ENCODE data around the gene HIP1.
"Not testable (repeated sequence)": the region's sequence is repeated elsewhere in the genome, so short reads cannot be mapped to it uniquely, and the experiment has no call there.

The HIP1 gene

DNA sequence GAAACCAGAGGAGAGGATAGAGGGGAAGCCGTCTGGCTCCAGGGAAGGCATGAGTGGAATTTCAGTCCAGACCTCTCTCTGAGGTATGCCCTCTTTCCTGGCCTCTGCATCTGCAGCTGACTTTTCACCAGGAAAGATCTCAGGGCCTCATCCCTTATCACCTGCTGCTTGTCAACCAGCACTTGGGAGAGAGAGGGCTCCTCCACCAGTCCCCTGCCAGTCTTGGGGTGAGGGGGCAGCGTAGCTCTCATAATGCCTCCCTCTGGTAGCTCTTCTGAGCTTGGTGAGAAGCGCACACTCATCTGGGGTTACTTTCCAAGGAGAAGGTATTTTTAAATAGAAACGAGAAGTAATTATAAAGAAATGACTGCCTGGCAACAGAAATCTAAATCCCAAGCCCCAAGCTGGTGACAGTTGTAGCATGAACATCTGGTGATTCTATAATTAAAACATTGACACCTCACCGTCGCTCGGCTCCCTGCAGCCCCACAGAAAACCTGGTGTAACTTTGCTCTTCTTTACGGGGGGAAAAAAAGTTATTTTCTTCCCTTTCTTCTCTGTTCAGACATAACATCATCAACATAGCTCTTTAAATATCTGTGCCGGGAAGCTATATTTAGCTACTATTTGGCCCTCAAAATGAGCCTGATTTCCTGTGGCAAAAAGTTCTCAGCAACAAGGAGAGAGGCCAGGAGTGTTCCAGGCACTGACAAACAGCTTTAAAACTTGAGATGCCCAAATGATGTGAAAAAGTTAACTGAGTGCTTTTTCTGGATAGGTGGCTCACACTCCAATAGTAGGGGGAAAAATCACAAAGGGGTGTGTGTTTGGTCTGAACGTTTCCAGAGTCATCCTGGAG is 26.9 kb downstream of the HIP1 start:
- no peaks in the 10 kb centered on the region for H3K27me3 Mint-ChIP-seq
- no peak overlapping the region for H3K4me3 Mint-ChIP-seq
- peaks cover 12% of the 10 kb centered on the region for H3K36me3 Mint-ChIP-seq
- H3K4me1 Mint-ChIP-seq (ENCODE audit: low read depth): peaks cover 7% of the 10 kb centered on the region
- peaks cover 9% of the 10 kb centered on the region for H3K9me3 Mint-ChIP-seq (ENCODE audit: low read depth)
- no peak overlapping the region for H3K27ac Mint-ChIP-seq

DNA sequence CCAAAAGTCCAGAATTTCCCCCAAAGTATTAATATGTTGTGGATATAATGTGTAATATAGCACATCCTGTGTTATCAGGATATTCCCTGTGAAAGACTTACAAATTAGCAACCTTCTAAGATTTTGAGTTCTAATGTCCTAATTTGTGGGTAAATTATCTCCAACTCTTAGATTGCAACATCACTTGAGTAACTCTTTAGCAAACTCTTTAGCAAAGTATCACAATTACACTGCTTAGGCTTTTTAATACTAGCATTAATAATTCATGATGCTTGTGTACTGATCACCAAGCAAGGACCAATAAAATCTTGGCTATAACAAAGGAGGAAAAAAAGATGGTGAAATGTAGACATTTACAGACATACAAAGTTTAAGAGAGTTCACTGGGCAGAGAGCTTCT is 27.7 kb downstream of the HIP1 start:
- H3K27ac Mint-ChIP-seq: no peak overlapping the region
- peaks cover 9% of the 10 kb centered on the region for H3K9me3 Mint-ChIP-seq (ENCODE audit: low read depth)
- peaks cover 7% of the 10 kb centered on the region for H3K4me1 Mint-ChIP-seq (ENCODE audit: low read depth)
- peaks cover 12% of the 10 kb centered on the region for H3K36me3 Mint-ChIP-seq
- H3K4me3 Mint-ChIP-seq: no peak overlapping the region
- H3K27me3 Mint-ChIP-seq: no peaks in the 10 kb centered on the region

DNA sequence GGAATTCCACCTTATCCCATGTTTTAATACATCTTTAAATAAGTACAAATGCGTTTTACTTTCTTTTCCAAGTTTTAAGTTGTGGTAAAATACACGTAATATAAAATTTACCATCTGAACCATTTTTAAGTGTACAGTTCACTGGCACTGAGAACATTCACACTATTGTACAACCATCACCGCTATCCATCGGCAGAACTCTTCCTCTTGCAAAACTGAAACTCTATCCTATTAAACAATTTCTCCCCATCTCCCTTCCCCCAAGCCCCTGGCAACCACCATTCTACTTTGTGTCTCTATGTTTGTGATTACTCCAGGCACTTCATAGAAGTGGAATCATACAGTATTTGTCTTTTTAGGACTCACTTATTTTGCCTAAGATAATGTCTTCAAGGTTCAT is 33.8 kb downstream of the HIP1 start:
- no peak overlapping the region for H3K27ac Mint-ChIP-seq
- peaks cover 6% of the 10 kb centered on the region for H3K36me3 Mint-ChIP-seq
- H3K4me1 Mint-ChIP-seq (ENCODE audit: low read depth): no peaks in the 10 kb centered on the region
- peaks cover 4% of the 10 kb centered on the region for H3K9me3 Mint-ChIP-seq (ENCODE audit: low read depth)
- H3K27me3 Mint-ChIP-seq: no peaks in the 10 kb centered on the region
- no peak overlapping the region for H3K4me3 Mint-ChIP-seq

DNA sequence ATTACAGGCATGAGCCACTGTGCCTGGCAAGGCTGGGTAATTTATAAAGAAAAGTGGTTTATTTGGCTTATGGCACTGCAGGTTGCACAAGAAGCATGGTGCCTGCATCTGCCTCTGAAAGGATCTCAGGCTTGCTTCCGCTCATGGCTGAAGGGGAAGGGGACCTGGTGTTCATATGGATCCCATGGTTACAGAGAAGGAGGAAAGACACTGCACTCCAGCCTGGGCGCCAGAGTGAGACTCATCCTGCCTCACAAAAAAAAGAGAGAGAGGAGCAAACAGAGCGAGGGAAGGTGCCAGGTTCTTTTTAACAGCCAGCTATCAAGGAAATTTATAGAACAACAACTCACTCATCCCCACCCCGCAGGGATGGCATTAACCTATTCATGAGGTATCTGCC is 36.2 kb downstream of the HIP1 start:
- H3K27me3 Mint-ChIP-seq: no peaks in the 10 kb centered on the region
- H3K9me3 Mint-ChIP-seq (ENCODE audit: low read depth): no peaks in the 10 kb centered on the region

DNA sequence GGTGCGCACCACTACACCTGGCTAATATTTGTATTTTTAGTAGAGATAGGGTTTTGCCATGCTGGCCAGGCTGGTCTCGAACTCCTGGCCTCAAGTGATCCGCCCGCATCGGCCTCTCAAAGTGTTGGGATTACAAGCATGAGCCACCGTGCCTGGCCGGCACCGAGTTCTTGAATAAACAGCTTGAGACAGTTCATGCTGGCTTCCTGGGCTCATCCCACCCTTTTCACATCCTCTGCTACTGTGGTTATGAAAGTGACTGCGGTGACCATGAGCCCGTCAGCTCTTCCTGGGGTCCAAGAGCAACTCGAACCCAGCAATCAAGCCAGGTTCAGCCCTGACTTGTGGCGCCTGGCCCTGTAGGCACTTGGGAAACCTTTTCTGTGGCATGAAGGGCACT is 38.7 kb downstream of the HIP1 start:
- no peak overlapping the region for H3K4me3 Mint-ChIP-seq
- H3K27ac Mint-ChIP-seq: no peak overlapping the region
- H3K4me1 Mint-ChIP-seq (ENCODE audit: low read depth): no peaks in the 10 kb centered on the region
- H3K9me3 Mint-ChIP-seq (ENCODE audit: low read depth): no peaks in the 10 kb centered on the region
- no peaks in the 10 kb centered on the region for H3K27me3 Mint-ChIP-seq
- no peaks in the 10 kb centered on the region for H3K36me3 Mint-ChIP-seq

More for the DNA sequence above, 36.2 kb downstream of the HIP1 start:
- no peak overlapping the region for H3K27ac Mint-ChIP-seq
- H3K4me3 Mint-ChIP-seq: no peak overlapping the region
- H3K36me3 Mint-ChIP-seq: no peaks in the 10 kb centered on the region
- H3K4me1 Mint-ChIP-seq (ENCODE audit: low read depth): no peaks in the 10 kb centered on the region

DNA sequence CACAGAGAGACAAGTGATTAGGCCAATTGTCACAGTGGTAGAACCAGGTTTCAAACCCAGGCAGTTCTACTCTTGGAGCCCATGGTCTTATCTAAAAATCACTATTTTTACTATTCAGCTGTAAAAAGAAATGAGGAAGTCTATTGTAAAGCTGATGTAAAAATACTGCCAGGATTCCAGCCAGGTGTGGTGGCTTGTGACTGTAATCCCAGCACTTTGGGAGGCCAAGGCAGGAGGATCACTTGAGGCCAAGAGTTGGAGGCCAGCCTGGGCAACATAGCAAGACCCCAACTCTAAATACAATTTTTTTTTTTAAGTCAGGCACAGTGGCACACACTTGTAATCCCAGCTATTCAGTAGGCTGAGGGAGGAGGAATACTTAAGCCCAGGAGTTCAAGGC is 40.4 kb downstream of the HIP1 start:
- H3K27ac Mint-ChIP-seq: no peak overlapping the region
- H3K27me3 Mint-ChIP-seq: no peaks in the 10 kb centered on the region
- no peaks in the 10 kb centered on the region for H3K36me3 Mint-ChIP-seq
- no peaks in the 10 kb centered on the region for H3K4me1 Mint-ChIP-seq (ENCODE audit: low read depth)
- no peaks in the 10 kb centered on the region for H3K9me3 Mint-ChIP-seq (ENCODE audit: low read depth)
- H3K4me3 Mint-ChIP-seq: no peak overlapping the region

DNA sequence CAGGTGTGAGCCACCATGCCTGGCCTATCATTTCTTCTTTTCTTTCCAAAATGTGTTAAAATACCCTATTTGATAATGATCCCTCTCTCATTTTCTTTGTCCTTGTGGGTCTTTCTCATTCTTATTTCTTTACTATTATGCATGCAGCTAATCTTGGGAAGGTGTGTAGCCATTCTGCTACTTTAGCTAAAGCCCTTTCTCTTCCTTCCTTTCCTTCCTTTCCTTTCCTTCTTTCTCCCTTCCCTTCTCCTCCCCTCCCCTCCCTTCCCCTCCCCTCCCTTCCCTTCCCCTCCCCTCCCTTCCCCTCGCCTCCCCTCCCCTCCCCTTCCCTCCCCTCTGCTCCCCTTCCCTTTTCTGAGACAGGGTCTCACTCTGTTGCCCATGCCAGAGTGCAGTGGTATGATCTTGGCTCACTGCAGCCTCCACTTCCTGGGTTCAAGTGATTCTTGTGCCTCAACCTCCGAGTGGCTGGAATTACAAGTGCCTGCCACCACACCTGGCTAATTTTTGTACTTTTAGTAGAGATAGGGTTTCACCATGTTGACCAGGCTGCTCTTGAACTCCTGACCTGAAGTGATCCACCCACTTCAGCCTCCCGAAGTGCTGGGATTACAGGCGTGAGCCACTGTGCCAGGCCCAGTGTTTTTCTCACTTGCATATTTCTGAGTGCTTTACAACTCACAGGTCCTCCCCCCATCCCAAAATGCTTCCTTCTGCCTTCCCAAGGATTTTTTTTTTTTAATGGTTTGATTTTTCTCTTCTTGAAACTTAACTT is 42.3 kb downstream of the HIP1 start:
- Mint-ChIP-seq H3K36me3 (no peaks in the 10 kb centered on the region), H3K4me1 (ENCODE audit: low read depth) (no peaks in the 10 kb centered on the region), H3K27ac (no peak overlapping the region), H3K27me3 (no peaks in the 10 kb centered on the region), H3K9me3 (ENCODE audit: low read depth) (no peaks in the 10 kb centered on the region), H3K4me3 (no peak overlapping the region)

DNA sequence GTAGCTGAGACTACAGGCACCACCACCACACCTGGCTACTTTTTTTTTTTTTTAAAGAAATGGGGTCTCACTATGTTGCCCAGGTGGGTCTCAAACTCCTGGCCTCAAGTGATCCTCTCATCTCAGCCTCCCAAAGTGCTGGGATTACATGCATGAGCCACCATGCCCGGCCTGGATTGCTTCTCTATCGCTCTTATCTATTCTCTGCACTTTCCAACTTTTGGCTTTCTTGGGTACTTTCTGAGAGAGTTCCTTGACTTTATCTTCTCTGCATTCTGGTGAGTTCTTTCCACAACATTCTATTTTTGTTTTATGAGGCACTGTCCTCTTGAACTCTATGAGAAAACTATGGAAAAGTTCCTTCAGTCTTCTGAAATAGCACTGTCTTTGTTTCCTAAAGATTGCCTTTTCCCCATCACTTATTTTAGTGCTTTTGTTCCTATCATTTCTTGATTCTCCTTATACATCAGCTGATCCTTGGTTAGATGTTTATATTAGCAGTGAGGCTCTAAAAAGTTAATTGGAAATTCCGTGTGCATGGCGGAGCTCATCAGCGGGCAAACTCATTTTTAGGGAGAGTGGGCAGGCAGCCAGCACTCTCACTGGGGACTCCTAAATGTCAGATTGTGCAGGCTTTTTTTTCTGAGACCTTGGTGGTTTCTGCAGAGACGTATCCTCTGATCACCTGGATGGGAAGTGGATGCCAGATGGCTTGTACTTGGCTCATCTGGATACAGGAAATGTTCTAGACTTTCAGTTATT is 43.9 kb downstream of the HIP1 start:
- no peaks in the 10 kb centered on the region for H3K4me1 Mint-ChIP-seq (ENCODE audit: low read depth)
- no peaks in the 10 kb centered on the region for H3K9me3 Mint-ChIP-seq (ENCODE audit: low read depth)
- no peak overlapping the region for H3K27ac Mint-ChIP-seq
- peaks cover 3% of the 10 kb centered on the region for H3K27me3 Mint-ChIP-seq
- no peaks in the 10 kb centered on the region for H3K36me3 Mint-ChIP-seq
- no peak overlapping the region for H3K4me3 Mint-ChIP-seq

DNA sequence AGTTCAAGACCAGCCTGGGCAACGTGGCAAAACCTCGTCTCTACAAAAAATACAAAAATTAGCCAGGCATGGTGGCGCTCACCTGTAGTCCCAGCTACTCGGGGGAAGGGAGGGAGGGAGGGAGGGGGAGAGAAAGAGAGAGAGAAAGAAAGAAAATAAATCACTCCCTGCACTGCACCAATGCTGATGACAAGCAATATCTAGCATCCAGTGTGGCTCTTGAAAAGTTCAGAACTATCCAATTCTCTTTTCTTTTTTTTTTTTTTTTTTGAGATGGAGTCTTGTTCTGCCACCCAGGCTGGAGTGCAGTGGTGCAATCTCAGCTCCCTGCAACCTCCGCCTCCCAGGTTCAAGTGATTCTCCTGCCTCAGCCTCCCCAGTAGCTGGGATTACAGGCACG is 45.1 kb downstream of the HIP1 start:
- H3K4me1 Mint-ChIP-seq (ENCODE audit: low read depth); H3K27me3 Mint-ChIP-seq; H3K4me3 Mint-ChIP-seq; H3K36me3 Mint-ChIP-seq; H3K27ac Mint-ChIP-seq; H3K9me3 Mint-ChIP-seq (ENCODE audit: low read depth): not testable (repeated sequence)

DNA sequence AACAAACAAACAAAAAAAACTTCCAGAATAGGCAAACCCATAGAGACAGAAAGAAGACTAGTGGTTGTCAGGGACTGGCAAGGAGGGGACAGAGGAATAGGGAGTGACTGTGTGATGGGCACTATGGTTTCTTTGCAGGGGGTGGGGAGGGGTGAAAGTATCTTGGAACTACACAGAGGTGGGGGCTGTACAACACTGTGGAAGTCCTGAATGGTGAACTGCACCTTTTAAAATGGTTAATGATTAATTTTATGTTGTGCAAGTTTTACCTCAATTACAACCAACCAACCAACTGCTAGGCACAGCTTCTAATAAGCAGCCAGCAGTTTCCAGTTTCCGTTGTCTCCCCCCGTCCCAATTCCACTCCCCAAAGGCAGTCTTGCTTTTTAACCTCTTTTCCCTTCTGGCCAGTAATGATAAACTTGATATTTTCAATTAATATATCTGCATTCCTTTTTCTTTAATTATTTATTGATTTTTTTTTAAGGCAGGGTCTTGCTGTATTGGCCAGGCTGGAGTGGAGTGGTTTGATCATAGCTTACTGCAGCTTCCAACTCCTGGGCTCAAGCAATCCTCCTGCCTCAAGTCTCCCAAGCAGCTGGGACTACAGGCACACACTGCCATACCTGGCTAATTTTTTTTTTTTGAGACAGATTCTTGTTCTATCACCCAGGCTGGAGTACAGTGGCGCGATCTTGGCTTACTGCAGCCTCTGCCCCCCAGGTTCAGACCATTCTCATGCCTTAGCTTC is 46.8 kb downstream of the HIP1 start:
- Mint-ChIP-seq H3K27ac (no peak overlapping the region), H3K4me1 (ENCODE audit: low read depth) (no peaks in the 10 kb centered on the region)

DNA sequence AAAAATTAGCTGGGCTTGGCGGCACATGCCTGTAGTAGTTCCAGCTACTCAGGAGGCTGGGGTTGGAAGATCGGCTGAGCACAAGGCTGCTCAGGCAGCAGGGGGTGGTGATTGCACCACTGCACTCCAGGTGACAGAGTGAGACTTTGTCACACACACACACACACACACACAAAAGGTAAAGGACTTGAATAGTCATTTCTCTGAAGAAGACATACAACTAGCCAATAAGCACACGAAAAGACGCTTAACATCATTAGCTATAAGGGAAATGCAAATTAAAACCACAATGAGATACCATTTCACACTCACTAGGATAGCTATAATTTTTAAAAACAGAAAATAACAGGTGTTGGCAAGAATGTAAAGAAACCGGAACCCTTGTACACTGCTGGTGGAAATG is 48.6 kb downstream of the HIP1 start:
- H3K36me3 Mint-ChIP-seq: no peaks in the 10 kb centered on the region
- no peak overlapping the region for H3K27ac Mint-ChIP-seq
- H3K4me1 Mint-ChIP-seq (ENCODE audit: low read depth): no peaks in the 10 kb centered on the region
- peaks cover 7% of the 10 kb centered on the region for H3K27me3 Mint-ChIP-seq
- no peak overlapping the region for H3K4me3 Mint-ChIP-seq
- H3K9me3 Mint-ChIP-seq (ENCODE audit: low read depth): no peaks in the 10 kb centered on the region

More for the DNA sequence above, 46.8 kb downstream of the HIP1 start:
- H3K9me3 Mint-ChIP-seq (ENCODE audit: low read depth): no peaks in the 10 kb centered on the region
- no peak overlapping the region for H3K4me3 Mint-ChIP-seq
- peaks cover 5% of the 10 kb centered on the region for H3K27me3 Mint-ChIP-seq
- H3K36me3 Mint-ChIP-seq: no peaks in the 10 kb centered on the region

DNA sequence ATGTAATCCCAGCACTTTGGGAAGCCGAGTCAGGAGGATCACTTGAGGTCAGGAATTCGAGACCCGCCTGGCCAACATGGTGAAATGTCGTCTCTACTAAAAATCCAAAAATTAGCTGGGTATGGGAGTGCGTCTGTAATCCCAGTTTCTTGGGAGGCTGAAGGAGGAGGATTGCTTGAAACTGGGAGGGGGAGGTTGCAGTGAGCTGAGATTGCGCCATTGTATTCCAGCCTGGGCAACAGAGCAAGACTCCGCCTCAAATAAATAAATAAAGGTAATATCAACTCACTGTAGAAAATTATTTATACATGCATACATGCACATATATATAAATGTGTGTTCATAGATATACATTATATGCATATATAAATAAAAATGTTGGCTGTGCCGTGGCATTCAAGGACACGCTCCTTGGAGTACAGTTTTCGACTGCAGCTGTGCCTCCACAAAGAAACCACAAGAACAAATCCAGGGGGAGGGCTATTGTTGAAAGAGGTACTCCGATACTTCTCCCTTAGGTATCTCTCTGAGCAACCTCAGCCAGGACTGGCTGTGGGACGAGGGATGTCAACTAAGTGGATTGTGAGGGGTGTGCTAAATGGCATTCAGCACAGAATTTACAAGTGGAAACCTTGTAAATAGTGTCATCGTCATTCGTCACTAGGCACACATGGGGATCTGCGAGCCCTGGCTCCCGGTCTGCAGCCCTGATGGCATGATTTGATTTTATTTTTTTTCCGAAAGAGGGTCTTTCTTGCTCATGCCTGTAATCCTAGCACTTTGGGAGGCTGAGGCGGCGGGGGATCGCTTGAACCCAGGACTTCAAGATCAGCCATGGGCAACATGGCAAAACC is 49.3 kb downstream of the HIP1 start:
- H3K4me1 Mint-ChIP-seq (ENCODE audit: low read depth): no peaks in the 10 kb centered on the region
- no peaks in the 10 kb centered on the region for H3K9me3 Mint-ChIP-seq (ENCODE audit: low read depth)
- no peak overlapping the region for H3K4me3 Mint-ChIP-seq
- H3K36me3 Mint-ChIP-seq: no peaks in the 10 kb centered on the region
- no peak overlapping the region for H3K27ac Mint-ChIP-seq
- peaks cover 7% of the 10 kb centered on the region for H3K27me3 Mint-ChIP-seq

DNA sequence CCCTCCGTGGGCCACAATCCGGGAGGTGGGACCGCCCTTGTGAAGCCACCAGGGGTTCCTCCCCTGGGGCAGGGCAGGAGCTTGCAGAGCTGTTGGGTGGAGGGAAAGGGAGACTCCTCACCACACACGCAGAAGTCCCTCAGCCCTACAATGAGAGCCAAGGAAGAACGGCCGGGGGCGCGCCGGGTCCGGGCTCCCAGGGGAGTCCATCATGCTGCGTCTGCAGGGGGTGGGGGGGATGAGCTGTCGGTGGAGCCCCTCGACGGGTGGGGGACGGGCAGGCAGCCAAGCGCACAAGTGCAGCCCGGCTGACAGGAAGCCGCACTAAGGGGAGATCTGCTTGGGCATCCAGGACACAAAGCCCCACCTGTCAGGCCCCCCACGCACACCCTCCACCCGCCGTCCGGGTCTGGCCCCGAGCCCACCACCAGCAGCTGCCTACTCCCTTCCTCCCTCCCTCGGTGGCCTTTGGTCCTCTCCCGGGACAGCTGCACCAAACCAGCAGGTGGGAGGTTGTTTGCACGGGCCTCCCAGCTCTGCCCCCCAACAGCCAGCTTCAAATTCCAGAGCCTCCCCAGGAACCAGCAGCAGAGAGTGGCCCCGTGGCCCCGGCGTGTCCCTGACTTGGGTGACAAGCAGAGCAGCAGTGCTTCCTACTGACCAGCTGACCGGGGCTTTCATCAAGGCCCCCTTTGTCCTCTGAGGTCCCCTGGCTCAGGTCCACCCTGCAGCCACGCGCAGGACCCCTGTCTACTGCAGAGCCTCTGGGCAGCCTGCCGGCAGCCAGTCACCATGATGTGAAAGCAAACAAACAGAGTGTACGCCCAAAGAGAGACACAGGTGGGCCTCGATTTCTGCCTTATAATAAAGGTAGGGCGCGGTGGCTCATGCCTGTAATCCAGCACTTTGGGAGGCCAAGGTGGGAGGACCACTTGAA is 50.3 kb downstream of the HIP1 start:
- Mint-ChIP-seq H3K4me3 (no peak overlapping the region), H3K27ac (no peak overlapping the region), H3K36me3 (no peaks in the 10 kb centered on the region)

More for the DNA sequence above, 50.3 kb downstream of the HIP1 start:
- H3K9me3 Mint-ChIP-seq (ENCODE audit: low read depth): no peaks in the 10 kb centered on the region
- peaks cover 7% of the 10 kb centered on the region for H3K27me3 Mint-ChIP-seq
- H3K4me1 Mint-ChIP-seq (ENCODE audit: low read depth): no peaks in the 10 kb centered on the region

All from activated naive CD8-positive, alpha-beta T cell (primary cell).